HG03095 (cell line): ENCODE results near the gene AGO4.
"Not testable (repeated sequence)": the region's sequence is repeated elsewhere in the genome, so short reads cannot be mapped to it uniquely, and the experiment has no call there.

Experiments used
- ATAC-seq: cut with Tn5 transposase; IDR thresholded peaks from one replicate; pipeline ENCODE4 v1.9.1; 2021; ENCODE audit warnings: moderate library complexity; ENCODE audit not compliant: unreplicated experiment

The AGO4 gene

DNA sequence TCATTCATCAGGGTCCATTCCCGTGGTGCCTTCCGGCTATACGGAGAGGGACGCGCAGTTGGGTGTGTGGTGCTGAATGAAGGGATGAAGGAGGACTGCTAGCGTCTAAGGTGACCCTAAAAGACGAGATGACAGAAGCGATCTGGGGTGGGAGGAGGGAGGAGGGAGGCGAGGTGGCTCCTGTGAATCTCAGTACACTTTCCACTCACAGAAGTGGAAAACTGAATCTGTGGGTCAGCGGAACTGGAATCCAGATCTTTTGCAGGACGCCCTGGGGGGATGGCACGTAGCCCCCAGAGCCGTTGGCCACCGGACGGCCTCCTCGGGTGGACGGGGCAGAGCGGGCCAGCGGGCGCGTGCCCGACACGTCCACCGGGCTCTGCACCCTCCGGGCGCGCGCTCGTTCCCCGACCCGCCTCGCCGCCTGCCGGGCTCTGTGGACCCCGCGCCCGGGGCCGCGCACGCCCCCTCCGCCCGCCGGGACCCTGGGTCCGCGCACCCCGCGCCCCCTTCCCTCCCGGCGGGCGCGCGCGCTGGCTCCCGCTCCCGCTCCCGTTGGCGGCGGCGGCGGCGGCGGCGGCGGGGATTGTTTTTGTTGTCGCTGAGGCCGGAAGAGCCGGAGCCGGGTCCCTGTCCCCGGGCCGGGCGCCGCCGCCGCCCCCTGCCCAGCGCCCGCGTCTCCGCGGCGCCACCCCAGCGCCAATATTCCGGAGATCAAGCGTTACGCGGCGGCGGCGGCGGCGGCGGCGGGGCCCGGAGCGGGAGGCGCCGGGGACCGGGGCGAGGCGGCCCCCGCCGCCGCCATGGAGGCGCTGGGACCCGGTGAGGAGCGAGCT is at the start of gene AGO4:
TSS of gene AGO4 (plus strand) at position 403 of the 836 bp plus-strand sequence. CDS start at position 804, 401 bp downstream.
- ATAC-seq, result no peak

- no peak for ATAC-seq
Measured at GRCh38 chr1:35762141-35762540, 45.7 kb upstream of the AGO4 start.

DNA sequence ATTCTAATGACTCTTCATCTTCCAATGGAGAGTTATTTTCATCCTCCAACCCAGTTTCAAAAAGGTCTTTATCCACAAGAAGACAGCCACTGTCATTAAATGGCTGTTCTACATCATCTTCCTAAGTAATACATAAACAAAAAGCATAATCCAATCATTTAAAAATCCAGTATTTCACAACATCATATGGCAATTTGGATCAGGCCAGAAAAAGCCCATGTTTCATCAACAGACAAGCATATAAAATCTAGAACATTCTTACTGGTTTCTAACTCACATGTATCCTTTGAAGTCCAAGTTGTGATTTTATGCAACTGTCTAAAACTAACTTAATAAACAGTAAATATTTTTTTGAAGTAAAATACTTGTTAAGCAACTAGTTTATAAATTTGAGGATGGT is 44.6 kb upstream of the AGO4 start:
- ATAC-seq, result no peak

DNA sequence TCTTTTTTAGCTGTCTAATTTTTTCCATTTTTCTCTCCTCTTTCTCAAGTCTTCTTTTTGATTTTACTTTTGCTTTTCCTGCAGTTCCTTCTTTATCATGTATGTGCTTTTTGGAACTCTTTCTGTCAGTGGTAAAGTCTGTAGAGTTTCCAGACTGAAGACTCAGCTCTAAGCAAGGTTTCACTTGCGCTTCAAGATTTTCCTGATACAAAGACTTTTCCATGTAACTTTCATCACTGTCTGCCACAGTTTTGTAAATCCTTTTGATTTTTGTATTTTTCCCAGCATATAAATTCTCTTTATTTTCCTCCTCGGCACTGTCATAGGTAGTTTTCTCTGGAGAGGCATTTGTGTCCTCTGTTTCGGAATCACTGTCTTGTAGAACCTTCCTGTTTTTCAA is 43.5 kb upstream of the AGO4 start:
- ATAC-seq, result no peak

GRCh38 chr1:35768350-35769187 is 39.2 kb upstream of the AGO4 start:
- no peak for ATAC-seq

GRCh38 chr1:35769188-35769758 is 38.5 kb upstream of the AGO4 start:
- ATAC-seq, result peak; percentile 80

DNA sequence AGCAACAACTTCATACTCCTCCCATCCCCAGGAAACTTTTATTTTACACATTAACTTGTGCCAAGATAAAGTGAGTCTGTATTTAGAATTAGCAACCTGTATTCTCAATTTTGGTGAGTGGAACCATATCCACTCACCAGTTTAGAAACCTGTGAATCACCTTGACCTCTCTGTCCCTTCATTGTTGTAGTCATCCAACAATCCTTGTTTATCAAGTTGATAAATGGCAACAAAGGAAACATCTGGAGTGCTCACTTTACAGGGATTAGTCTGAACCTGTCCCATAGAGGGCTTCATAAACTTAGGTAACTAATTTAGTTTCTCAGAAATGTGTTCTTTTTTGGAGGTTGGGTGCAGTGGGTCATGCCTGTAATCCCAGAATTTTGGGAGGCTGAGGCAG is 34.1 kb upstream of the AGO4 start:
- ATAC-seq, result no peak

DNA sequence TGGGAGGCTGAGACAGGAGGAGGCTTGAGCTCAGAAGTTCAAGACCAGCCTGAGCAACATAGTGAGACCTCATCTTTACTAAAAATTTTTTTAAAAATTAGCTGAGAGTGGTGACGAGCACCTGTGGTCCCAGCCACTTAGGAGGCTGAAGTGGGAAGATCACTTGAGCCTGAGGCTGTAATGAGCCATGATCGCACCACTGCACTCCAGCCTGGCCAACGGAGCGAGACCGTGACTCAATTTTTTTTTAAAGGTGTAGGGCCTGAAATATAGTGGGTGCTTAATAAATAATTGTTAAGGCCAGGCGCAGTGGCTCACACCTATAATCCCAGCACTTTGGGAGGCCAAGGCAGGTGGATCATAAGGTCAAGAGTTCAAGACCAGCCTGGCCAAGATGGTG is 31.6 kb upstream of the AGO4 start:
- not testable (repeated sequence) for ATAC-seq

DNA sequence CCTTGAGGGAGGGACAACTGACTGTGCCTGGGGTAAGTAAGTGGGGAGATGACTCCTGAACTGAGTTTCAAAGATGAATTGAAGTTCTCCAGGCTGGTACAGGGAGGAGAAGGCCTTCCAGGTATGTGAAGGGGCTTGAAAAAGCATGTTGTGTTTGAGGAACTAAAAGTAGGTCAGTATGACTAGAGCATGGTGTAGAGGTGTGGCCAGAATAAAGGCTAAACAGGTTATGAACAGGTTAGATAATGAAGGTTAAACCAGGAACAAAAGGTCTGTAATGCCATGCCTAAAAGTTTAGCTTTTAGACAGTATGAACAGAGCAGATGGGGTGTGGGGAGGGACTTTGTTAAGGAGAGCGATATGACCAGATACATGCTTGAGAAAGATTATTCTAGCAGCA is 30.7 kb upstream of the AGO4 start:
- ATAC-seq, result no peak

DNA sequence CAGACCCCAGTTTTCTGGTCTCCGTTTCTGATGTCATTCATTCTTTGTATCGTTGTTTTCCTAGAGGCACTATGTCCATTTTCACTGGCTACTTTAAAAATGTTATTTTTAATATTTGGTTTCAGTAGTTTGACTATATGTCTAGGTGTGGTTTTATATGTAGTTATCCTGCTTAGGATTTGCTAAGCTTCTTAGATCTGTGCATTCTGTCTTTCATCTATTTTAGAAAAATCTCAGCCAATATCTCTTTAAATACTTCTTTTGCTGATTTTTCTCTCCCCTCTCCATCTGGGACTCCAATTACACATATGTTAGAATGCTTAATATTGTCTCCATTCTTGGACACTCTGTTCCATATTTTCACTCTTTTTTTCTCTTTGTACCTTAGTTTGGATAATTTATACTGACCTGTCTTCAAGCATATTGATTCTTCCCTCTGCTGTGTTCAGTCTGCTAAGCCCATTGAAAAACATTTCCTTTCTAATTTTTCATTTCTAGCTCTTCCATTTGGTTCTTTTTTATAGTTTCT is 24.7 kb upstream of the AGO4 start:
- ATAC-seq, result no peak

GRCh38 chr1:35784364-35784763 is 23.5 kb upstream of the AGO4 start:
- ATAC-seq, result not testable (repeated sequence)

GRCh38 chr1:35788139-35788538 is 19.7 kb upstream of the AGO4 start:
- no peak for ATAC-seq

- ATAC-seq, result no peak
Measured at GRCh38 chr1:35790670-35791069, 17.1 kb upstream of the AGO4 start.

GRCh38 chr1:35795295-35795694 is 12.5 kb upstream of the AGO4 start:
- ATAC-seq, result no peak

DNA sequence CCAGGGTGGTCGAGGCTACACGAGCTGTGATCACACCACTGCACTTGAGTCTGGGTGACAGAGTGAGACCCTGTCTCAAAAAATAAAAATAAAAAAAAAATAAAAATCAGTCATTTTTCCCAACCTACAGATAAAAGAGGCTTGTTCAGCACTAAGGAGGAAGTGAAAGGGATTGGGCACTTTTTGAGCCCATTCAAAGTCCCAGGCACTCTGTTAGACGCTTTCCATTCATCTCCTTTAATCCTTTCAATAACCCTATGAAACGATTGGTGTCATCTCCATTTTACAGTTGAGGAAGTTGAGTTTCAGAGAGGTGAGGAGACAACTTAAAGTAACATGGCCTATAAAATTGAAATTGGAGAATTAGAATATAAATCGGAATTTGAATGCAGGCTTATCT is 10.4 kb upstream of the AGO4 start:
- ATAC-seq, result no peak

DNA sequence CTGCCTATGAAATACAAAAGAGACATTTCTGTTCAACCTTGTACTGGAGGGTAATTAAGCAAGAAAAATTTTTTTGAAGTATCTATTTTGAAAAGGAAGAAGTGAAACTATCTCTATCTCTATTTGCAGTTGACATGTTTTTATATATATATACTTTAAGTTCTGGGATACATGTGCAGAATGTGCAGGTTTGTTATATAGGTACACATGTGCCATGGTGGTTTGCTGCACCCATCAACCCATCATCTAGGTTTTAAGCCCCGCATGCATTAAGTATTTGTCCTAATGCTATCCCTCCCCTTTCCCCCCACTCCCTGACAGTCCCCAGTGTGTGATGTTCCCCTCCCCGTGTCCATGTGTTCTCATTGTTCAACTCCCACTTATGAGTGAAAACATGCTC is 9.8 kb upstream of the AGO4 start:
- not testable (repeated sequence) for ATAC-seq

- ATAC-seq, result not testable (repeated sequence)
Measured at GRCh38 chr1:35800167-35800887, 7.5 kb upstream of the AGO4 start.

GRCh38 chr1:35808450-35809113 is 766 bp downstream of the AGO4 start:
- no peak for ATAC-seq

DNA sequence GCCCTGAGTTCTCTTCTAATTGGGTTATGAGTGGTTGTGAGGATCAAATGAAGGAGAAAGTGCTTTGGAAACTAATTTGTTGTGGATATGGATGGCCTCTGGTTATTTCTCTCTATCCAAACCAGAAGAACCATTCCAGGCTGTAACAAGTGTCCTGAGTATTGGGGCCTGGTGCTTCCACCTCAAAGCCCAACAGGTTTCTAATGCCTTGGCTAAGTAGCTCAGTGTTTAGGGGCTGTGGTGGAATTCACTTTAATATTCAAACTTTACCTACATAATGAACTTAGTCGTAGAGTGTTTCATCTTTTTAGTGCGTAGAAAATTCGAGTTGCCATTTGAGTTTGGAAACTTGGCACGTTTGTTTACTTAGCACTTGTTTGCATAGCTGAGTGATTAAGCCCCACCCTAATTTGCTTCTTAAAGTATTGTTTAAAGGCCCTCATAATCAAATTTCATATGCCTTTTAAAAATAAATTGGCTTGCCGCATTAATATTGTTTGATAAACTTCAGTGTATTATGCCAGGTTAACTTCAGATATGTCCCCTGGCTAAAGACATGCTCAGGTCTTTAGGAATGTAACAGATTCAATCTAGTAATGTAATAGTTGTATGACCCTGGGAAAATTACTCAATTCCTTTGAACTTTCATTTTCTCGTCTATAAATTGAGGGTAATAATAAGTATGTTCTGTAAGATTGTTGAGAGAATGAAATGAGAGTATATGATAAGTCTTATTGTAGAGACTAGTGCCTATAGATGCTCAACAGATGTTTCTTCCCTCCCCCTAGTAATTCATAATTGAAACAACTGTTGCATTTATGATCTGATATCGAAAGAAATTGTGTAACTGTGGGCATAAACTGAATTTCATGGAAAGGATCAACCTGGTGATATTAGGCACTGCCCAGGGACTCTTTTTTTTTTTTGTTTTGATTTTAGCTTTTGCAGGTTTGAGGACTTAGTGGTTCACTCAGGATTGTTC is 1.6 kb downstream of the AGO4 start:
- ATAC-seq, result no peak
